NAMALWA (cell line): ENCODE results near the gene PABPN1L.
"Not testable (repeated sequence)": the region's sequence is repeated elsewhere in the genome, so short reads cannot be mapped to it uniquely, and the experiment has no call there.

Experiments used
- DNase-seq: peaks from one replicate; pipeline ENCODE4 v3.0.0-alpha.2; 2015; ENCODE audit warnings: low spot score

The PABPN1L gene

DNA sequence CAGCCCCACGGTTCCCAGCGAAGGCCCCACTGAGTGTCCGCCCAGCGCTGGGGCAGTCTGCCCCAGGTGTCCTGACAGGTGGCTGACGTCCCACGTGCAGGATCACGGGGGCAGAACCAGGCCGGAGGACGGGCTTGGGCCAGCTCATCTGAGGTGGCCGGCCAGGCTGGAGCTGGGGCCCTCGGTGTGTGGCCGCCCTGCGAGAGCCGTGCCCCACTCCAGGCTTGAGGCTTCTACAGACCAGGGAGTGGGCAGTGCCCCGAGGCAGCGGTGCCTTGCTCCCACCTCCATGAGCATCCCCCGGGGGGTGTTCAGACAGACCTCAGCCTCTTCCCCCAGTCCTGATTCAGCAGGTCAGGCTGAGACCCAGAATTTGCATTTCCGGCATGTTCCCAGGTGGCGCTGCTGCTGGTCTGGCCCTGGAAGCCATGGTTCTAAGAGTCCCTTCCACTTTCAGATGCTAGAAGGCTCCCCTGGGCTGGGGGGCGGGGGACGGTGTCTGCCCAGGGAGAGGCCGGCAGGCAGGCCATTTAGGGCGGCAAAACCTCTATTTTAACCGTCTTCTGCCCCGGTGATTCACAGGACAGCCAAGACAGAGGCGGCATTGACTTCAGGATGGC is 35.4 kb upstream of the PABPN1L start:
- no peak for DNase-seq

DNA sequence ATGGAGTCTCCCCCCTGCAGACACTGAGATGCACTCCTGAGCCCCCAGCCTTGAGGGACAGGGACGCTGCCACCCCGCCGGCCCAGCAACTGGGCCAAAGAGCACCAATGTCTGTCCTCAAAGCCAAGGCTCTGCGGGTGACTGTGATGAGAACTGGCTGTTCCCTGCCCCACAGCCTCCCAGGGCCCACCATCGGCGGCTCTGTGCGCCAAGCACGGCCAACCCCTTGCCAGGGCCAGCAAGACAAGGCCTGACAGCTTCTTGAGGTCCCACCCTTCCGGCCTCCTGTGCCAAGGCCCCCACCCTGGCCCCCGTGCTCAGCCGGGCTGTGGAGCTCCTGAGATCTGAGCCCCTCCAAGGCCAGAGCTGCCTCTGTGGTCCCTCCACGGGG is 34.2 kb upstream of the PABPN1L start:
- no peak for DNase-seq

DNA sequence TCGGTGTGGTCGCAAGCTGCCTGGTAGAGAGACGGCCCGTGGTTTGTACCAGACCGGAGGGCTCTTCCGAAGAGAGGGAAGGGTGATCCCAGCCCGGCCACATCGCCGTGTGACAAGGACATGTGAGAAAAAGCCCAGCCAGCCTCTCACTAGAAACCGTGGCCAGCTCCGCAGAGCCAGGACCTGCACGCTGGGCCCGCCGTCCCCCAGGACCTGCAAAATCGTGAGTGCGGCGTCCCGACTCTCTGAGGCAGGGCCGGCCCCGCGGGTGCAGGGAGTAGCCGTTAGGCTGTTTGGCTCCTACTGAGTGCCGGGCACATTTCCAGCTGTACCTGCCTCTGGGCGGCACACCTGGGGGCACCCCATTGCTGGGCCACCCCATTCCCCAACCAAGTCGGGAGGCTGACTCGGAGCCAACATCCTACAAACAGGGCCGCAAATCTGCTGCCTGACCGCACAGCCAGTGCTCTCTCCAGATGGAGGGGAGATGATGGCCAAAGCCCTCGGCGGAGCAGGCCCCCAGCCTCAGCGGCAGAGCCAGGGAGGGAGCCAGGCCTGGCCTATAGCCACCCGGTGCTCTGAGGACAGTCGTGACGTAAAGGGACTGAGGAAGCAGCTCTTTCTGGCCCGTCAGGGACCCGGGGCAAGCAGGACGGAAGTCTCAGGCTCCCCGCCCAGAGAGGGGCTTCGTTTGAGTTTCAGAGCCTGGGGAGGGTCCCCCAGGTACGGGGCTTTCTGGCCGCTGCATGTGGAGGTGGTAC is 33.6 kb upstream of the PABPN1L start:
- no peak for DNase-seq

DNA sequence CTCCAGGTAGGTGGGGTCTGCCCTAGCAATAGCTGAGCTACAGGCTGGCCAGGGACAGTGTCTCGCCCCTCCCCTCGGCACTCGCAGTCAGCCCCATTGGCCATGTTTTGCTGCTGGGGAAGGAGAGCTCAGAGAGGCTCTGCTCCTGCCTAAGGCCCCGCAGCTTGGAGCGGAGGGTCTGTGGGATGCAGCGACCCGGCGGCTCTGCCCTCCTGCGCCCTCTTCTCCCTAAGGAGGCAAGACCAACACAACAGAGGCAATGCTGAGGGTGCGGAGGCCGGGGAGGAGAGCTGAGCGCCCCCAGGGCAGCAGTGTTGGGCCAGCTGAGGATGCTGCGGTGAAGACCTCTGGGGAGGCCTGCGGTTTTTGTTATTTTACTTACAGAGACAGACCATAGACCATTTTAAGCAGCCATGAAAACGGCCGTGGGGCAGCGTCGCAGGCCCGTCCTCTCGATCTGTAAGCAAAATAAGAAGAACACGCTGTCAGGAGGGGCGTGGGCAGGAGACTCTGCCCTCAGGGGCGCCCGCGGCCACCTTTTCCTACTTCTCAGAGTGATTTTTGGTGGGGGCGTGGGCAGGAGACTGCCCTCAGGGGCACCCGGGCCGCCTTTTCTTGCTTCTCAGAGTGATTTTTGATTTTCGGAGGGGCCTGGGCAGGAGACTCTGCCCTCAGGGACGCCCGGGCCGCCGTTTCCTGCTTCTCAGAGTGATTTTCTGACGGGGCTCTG is 31.4 kb upstream of the PABPN1L start:
- no peak for DNase-seq

DNA sequence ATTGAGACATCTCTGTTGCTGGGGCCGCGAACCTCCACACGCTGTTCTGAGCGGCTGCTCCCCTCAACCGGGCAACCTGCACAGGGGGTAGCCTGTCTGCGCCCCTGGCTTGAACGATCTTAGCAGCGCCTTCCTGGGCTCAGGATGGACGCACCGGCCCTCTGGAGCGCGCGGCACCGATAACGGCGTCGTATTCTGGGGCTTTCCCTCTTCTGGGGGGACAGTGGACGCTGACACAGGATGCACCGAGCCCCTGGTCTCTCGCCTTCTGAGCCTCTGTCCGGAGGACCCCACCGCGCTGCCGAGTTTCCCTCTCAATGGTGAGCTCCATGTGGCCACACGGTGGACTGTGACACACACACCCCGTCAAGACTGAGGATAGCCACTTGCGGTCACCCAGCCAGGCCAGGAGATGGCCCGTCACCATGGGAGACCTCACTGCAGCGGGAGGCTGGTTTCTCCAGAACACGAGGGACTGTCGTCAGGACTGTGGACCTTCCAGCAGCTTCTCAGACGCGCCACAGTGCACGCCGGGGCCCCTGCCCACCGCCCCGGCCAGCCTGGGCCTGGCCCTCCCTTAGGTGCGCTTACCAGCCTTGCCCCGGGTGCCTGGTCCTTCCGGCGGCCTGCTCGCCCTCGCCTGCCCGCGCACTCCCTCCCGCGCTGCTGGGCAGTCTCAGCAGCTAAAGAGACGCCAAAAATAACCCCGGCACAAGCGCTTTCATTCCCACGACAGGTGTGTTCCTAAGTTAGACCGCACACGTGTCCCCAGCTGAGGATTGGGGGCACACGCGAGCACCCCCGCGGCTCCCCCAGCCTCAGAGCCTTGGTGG is 30.0 kb upstream of the PABPN1L start:
- DNase-seq = no peak

DNA sequence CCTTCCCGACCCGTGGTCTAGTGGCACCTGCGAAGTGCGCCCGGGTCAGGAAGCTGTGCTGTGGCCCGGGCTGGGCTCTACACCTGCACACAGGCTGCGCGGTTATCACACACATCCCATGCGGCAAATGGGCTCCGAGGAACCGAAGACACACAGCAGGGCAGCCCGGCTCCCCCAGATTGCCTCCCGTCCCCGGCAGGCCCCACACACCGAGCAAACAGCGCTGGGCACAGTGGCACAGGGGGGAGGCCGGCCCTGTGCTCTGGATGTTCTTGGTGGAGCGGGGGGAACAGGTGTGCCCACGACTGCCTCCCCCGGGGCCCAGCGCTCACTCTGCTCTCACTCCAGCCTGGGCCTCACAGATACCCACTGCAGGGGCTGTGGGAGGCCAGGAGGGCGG is 28.9 kb upstream of the PABPN1L start:
- no peak for DNase-seq

DNA sequence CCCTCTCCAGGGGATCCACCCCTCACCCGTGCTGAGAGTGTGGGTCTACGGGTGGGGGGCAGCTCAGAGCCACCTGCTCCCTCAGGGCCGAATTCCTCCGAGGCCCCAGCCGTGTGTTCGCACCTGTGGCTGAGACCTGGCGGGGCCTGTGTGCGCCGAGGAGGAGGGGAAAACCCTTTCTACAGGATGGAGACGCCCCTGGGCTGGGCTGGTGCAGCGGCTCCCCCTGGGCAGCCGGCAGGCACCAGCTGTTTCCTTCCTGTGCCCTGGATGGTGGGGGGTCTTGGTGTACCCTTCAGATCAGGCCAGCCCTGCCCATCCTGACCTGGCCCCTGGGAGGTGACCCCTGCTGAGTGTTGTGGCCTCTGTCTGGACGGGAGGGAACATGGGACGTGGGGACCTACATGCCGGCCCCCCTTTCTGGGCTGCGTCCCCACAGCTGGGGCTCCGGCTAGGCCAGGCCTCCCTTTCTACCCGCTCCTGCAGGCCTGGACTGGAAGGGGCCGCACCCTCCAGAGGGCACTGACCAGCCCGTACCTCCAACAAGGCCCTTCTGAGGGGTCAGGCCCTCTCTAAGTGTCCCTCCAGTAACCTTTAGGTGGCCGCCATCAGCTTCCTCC is 28.3 kb upstream of the PABPN1L start:
- DNase-seq = no peak

DNA sequence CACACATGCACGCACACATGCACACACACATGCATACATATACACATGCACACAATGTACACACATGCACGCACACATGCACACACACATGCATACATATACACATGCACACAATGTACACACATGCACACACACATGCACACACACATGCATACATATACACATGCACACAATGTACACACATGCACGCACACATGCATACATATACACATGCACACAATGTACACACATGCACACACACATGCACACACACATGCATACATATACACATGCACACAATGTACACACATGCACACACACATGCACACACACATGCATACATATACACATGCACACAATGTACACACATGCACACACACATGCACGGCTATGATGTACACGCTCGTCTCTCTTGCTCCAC is 27.8 kb upstream of the PABPN1L start:
- not testable (repeated sequence) for DNase-seq

DNA sequence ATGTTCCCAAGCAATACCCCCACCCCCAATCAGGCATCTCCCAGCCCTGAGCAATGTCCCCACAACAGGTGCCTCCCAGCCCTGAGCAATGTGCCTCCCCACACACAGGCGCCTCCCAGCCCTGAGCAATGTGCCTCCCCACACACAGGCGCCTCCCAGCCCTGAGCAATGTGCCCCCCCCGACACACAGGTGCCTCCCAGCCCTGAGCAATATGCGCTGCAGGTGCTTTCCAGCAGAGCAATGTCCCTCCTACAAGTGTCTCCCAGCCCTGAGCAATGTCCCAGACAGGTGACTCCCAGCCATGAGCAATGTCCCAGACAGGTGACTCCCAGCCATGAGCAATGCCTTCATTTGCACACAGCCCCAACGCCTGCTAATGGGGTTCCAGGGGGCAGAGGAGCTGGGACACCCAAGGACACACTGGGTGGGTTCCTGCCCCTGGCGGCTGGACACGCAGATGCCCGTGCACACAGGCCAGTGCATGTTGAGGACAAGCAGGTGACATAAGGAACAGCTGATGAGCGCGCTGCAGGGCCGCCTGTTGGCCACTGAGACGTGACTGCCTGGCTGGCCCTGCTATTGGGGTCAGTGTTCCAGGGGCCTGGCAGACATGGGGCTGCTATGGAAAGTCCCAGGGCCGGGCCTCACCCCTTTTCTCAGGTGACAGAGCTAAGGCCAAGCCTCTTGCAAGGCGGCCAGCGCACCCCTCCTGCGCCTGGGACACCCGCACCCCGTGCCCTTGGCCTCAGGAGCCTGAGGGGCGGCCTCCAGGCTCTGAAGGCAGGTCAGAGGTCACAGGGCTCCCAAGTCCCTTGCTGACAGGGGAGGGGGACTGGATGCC is 26.9 kb upstream of the PABPN1L start:
- DNase-seq = no peak

DNA sequence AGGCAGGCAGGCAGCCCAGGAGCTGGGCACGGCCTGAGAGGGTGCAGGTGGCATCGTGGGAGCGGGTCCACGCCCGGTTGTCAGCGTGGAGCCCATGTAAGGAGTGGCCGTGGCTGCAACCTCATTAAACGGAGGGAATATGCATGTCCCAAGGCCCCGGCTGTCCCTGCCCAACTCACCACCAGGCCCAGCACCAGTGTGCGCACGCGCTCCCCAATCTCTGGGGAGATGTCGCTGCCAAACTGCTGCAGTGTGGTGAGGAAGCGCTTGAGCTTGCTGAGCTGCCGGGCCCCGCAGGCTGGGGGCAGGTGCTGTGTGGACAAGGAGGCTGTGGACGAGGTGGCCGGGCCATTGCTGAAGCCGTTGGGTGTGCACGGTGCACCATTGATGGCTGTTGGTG is 25.6 kb upstream of the PABPN1L start:
- no peak for DNase-seq

DNA sequence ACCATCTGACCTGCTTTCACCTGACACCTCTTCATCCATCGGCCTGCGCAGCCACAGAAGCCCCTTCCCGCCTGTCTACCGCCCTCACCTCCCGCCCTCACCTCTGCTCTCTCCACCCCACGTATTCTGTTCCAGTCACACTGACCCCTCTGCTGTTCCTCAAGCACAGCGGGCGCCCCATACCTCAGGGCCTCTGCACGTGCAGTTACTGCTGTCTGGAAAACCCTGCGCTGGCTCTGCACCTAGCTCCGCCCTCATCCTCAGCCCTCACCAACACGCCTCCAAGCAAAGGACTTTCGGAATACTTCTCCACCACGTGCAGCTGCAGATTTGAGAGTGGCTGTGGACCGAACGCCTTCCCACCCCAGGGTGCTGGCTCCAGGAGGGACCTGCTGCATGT is 24.6 kb upstream of the PABPN1L start:
- no peak for DNase-seq

DNA sequence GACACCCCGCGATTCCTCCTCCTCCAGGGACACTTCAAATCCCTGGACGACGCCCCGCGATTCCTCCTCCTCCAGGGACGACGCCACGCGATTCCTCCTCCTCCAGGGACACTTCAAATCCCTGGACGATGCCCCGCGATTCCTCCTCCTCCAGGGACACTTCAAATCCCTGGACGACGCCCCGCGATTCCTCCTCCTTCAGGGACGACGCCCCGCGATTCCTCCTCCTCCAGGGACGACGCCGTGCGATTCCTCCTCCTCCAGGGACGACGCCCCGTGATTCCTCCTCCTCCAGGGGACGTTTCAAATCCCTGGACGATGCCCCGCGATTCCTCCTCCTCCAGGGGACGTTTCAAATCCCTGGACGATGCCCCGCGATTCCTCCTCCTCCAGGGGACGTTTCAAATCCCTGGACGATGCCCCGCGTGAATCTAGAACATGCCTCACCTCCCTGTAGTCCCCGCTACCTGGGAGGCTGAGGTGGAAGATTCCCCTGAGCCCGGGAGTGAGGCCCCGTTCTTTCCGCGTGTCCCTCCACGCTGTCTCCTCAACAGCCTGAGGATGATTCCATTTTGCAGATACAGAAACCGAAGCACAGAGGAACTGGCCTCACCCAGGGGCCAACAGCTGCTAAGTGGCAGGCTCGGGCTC is 23.4 kb upstream of the PABPN1L start:
- not testable (repeated sequence) for DNase-seq

DNA sequence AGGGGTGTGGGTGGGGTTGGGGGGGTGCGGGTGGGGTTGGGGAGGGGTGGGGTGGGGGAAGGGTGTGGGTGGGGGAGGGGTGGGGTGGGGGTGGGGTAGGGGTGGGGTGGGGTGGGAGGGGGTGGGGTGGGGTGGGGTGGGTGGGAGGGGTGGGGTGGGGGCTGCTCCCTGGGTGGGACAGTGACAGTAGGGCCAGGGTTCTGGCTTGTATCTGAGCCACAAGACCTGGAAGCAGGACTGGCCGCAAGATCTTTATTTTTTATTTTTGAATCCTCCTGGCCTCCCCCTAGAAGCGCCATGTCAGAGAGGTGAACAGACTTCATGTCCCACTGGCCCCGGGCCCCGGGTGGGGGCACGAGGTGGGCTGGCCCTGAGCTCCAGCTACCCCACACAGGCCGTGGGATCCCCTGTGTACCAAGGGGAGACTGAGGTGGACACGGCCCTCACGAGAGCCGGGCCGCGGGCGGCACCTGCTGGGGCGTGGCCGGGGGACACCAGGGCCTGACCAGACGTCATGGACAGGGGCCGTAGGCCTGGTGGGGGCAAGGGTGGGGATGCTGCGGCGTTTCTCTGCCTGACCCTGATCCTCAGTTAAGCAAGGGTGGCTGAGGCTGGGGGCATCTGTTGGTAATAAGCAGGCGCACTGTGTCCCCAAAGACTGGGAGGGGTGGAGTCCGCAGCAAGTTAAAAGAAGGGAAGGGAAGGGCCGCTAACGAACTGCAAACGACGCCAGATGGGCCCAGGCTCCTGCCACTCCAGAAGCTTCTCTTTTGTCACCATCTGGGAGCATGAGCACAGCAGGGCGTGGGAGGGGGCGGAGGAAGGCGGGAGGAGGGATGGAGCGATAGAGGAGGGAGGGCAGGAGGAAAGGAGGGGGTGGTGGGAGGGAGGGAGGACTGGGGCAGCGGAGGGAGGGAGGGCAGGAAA is 22.3 kb upstream of the PABPN1L start:
- DNase-seq = no peak

DNA sequence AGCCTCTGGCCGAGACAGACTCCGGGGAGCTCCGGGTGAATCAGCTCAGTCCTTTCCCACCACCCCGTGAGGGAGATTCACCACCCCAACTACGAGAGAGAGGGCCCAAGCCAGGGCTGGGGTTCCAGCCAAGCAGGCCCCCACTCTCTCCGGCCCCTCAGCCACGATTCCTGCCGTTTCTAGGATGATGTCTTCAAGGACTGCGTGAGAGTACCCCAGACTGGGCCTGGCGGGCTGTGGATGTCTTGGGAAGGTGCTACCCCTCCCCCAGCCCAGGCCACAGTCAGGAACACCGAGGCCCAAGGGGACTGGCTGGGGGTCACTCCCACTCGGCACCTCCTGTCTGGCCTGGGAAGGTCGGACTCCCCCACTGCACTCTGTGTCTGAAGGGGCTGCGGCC is 21.6 kb upstream of the PABPN1L start:
- no peak for DNase-seq

DNA sequence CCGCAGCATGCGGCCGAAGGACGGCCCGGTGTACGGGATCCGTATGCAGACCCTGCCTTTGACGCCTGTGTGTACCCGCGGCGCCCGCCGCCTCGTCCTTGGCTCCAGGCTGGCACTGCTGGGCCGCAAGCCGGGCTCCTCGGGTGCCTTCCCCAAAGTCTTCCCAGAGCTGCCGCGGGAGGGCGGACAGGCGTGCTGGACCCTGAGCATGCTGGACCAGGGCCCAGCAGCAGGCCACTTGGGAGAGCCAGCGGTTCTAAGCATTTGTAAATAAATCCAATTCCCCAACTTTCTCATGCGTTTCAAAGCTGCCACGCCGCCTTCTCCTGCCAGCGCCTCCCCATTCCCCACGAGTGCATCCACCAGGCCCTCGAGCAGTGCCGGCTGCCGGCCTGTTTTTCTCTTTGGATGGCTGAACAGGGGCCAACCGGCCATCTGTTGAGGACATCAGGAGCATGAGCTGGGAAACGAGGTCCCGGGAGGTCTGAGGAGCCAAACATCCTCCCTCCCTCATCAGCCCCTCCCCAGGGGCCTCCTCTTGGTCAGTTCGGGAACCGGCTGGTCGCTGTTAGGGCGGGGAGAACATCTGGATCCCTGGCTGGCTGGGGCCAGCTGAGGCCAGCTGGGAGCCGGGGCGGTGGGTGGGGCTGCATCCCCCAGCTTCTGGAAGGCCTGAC is 20.5 kb upstream of the PABPN1L start:
- no peak for DNase-seq

DNA sequence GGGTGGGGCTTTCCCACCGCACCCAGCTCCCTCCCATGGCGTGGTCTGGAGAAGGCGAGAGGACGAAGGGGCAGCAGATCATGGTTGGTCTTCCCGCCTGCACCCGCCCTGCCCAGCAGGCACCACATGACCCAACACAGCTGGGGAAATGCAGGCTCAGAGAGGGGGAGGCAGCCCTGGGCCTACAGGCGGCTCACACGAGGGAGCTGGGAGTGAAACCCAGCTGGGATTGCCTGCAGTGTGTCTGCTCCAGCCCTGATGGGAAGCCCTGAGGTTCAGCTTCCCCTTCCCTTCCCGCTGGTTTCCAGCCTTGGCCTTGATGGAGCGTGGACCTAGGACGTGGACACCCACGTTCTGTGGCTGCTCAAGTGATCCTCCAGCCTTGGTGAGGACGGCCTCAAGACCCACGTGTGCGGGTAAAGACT is 20.0 kb upstream of the PABPN1L start:
- DNase-seq = no peak

DNA sequence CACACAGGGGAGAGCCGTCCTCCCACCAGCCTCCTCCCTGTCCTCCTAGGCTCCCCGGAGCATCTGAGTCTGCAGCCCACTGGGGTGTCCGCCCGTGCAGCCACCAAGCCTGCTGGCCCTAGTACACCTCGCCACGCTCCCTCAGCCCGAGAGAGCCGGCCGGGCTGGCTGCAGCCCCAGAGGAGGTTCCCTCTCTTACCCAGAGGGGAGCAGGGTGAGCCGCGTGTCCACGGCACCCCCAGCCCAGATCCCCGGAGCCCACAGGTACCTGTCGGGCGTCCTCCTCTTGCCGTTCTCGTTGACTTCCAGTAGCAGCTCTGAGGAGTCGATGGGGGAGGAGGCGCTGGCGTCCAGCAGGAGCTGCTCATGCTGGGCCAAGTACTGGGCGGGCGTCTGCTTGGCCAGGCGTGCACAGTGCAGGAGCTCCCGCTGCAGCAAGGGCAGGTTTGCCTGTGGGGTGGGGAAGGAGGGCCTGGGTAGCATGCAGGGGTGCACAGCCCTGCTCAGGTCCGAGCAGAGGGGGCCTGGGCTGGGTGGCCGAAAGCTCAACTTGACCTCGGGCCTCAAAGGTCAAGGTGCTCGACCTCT is 19.3 kb upstream of the PABPN1L start:
- no peak for DNase-seq

DNA sequence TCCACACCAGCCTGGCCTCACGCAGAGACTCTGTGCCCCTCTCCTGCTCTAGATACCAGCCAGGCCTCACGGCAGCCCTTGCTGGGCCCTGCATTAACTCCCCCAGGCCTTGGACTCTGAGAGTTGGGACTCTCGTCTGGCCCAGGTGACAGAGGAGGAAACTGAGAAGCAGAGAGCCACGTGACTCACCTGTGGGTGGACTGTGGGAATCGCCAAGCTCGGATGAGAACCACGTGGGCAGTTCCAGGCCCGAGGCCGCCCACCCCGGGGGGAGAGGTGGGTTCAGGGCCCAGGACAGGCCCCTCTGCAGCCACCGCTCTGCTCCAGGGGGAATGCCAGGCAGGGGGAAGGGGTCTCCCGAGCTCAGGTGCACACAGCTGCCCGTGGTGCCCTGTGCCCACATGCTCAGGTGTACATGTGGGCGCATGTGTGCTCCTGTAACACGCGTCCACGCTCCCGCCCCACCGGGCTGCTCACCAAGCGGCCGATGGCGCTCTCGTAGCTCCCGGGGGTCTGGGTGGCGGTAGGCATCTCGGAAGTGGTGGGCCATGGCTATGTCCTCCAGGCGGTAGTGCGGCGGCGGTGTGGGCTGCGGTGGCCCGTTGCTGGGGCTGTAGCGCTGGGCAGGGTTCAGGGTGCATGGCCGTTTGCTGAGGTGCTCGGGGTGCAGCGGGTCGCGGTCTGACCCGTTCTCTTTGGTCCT is 18.3 kb upstream of the PABPN1L start:
- no peak for DNase-seq
